Epithelial cell of prostate (primary cell): ENCODE results near the gene HLA-E.

ENCODE experiments used
- DNase-seq: peaks from one replicate; pipeline ENCODE4 v3.0.0-alpha.2; 2011; ENCODE audit warnings: low read depth, low spot score
- H3K27ac ChIP-seq: fragments of 450-650 bp; 2 replicates; pipeline ENCODE4 v1.5.1; 2017; ENCODE audit warnings: mild to moderate bottlenecking

HLA-E gene

GRCh38 chr6:30489081-30490025 is at the start of gene HLA-E:
TSS of gene HLA-E (plus strand) at chr6:30489509. CDS start at chr6:30489532, 23 bp downstream.
- H3K27ac ChIP-seq: peak within 1 kb of the TSS; percentile 90
- peak; percentile 98 for DNase-seq

GRCh38 chr6:30441171-30441570 is 48.1 kb upstream of the HLA-E start:
- DNase-seq: peak; percentile 41

GRCh38 chr6:30443657-30444450 is 45.5 kb upstream of the HLA-E start:
- DNase-seq: no peak
- H3K27ac ChIP-seq: no peak overlapping the region

More at GRCh38 chr6:30441171-30441570, 48.1 kb upstream of the HLA-E start:
- no peak overlapping the region for H3K27ac ChIP-seq

- no peak overlapping the region for H3K27ac ChIP-seq
- no peak for DNase-seq
These were observed 44.9 kb upstream of the HLA-E start for GRCh38 chr6:30444451-30444742.

GRCh38 chr6:30446259-30446658 is 43.0 kb upstream of the HLA-E start:
- DNase-seq: no peak
- H3K27ac ChIP-seq: no peak overlapping the region

GRCh38 chr6:30447237-30447636 is 42.1 kb upstream of the HLA-E start:
- no peak overlapping the region for H3K27ac ChIP-seq
- no peak for DNase-seq

GRCh38 chr6:30450548-30450908 is 38.8 kb upstream of the HLA-E start:
- no peak overlapping the region for H3K27ac ChIP-seq
- DNase-seq: no peak

GRCh38 chr6:30450909-30451841 is 38.1 kb upstream of the HLA-E start:
- DNase-seq: no peak
- no peak overlapping the region for H3K27ac ChIP-seq

- no peak overlapping the region for H3K27ac ChIP-seq
- no peak for DNase-seq
These were observed 36.4 kb upstream of the HLA-E start for GRCh38 chr6:30452736-30453507.

GRCh38 chr6:30453508-30454116 is 35.7 kb upstream of the HLA-E start:
- no peak overlapping the region for H3K27ac ChIP-seq
- no peak for DNase-seq

- H3K27ac ChIP-seq: no peak overlapping the region
- DNase-seq: no peak
These were observed 30.2 kb upstream of the HLA-E start for GRCh38 chr6:30459145-30459544.

GRCh38 chr6:30461055-30461454 is 28.3 kb upstream of the HLA-E start:
- H3K27ac ChIP-seq: no peak overlapping the region
- no peak for DNase-seq

GRCh38 chr6:30462482-30462881 is 26.8 kb upstream of the HLA-E start:
- DNase-seq: no peak

GRCh38 chr6:30463242-30463641 is 26.1 kb upstream of the HLA-E start:
- no peak overlapping the region for H3K27ac ChIP-seq
- DNase-seq: no peak

More at GRCh38 chr6:30462482-30462881, 26.8 kb upstream of the HLA-E start:
- H3K27ac ChIP-seq: no peak overlapping the region

GRCh38 chr6:30463651-30464618 is 25.4 kb upstream of the HLA-E start:
- no peak for DNase-seq
- no peak overlapping the region for H3K27ac ChIP-seq

- no peak for DNase-seq
- H3K27ac ChIP-seq: no peak overlapping the region
These were observed 23.6 kb upstream of the HLA-E start for GRCh38 chr6:30465595-30466306.

- H3K27ac ChIP-seq: no peak overlapping the region
- no peak for DNase-seq
These were observed 18.3 kb upstream of the HLA-E start for GRCh38 chr6:30470968-30471367.
